PC-3 (cell line): ENCODE measurements around the gene NARS2. TPM values are rescaled to one million over a fixed set of nuclear protein-coding genes. Genes with fewer than 3 reads are reported as not detected.

Experiments used
- ATAC-seq: fragments of 200-7000 bp; cut with Tn5 transposase; 2 replicates; pipeline ENCODE4 v1.9.1; 2020; ENCODE audit warnings: mild to moderate bottlenecking, moderate library complexity
- BruUV-seq: library from RNA; stranded (reverse); fragments of 400-500 nt; replicated peaks from 2 replicates; lab custom pipeline; 2021; lab: Mats Ljungman, UMichigan
- CTCF ChIA-PET: fragments of 300-600 bp; sonication (Branson Sonifier 250); formaldehyde crosslinking; loops from one replicate; lab custom pipeline; 2022; ENCODE audit warnings: antibody characterized with exemption; lab: Charles Lee
- POLR2A ChIA-PET: fragments of 300-600 bp; sonication (Branson Sonifier 250); formaldehyde crosslinking; loops from one replicate; lab custom pipeline; 2022; ENCODE audit warnings: antibody characterized with exemption; ENCODE audit not compliant: unreplicated experiment; lab: Charles Lee
- DNase-seq: peaks from one replicate; pipeline ENCODE4 v3.0.0-alpha.2; 2015
- H2AFZ ChIP-seq: fragments of 300-600 bp; sonication (generic); 2 replicates; pipeline ENCODE4 v1.6.0; 2016; ENCODE audit warnings: antibody characterized with exemption, low read length
- H3F3A ChIP-seq: fragments of 300-600 bp; sonication (generic); one replicate; pipeline ENCODE4 v1.6.0; 2017; ENCODE audit warnings: antibody characterized with exemption, low read length, control low read depth, mild to moderate bottlenecking; ENCODE audit not compliant: unreplicated experiment
- H3K27ac ChIP-seq: fragments of 300-600 bp; sonication (generic); 2 replicates; pipeline ENCODE4 v1.5.1; 2016; ENCODE audit warnings: mild to moderate bottlenecking, low read length
- H3K27me3 ChIP-seq: fragments of 300-600 bp; sonication (generic); 2 replicates; pipeline ENCODE4 v1.6.1; 2016; ENCODE audit warnings: low read length, mixed read lengths
- H3K36me3 ChIP-seq: fragments of 300-600 bp; sonication (generic); 2 replicates; pipeline ENCODE4 v1.6.1; 2016; ENCODE audit warnings: low read depth, mixed run types, low read length, mixed read lengths
- H3K4me1 ChIP-seq: fragments of 300-600 bp; sonication (generic); 2 replicates; pipeline ENCODE4 v1.5.1; 2016; ENCODE audit warnings: low read length; ENCODE audit not compliant: insufficient read depth
- H3K4me2 ChIP-seq: fragments of 300-600 bp; sonication (generic); 2 replicates; pipeline ENCODE4 v1.6.0; 2016; ENCODE audit warnings: low read length
- H3K4me3 ChIP-seq: fragments of 300-600 bp; sonication (generic); 2 replicates; pipeline ENCODE4 v1.5.1; 2016; ENCODE audit warnings: mild to moderate bottlenecking, low read length, mixed read lengths
- H3K79me2 ChIP-seq: fragments of 300-600 bp; sonication (generic); 2 replicates; pipeline ENCODE4 v1.6.1; 2017; ENCODE audit warnings: low read length, mixed read lengths
- H3K9ac ChIP-seq: fragments of 300-600 bp; sonication (generic); 2 replicates; pipeline ENCODE4 v1.6.0; 2016; ENCODE audit warnings: mild to moderate bottlenecking, low read length
- H3K9me2 ChIP-seq: fragments of 300-600 bp; sonication (generic); replicated peaks from 2 replicates; pipeline ENCODE4 v1.6.1; 2016; ENCODE audit warnings: mixed run types, low read length, mixed read lengths
- H3K9me3 ChIP-seq: fragments of 300-600 bp; sonication (generic); 2 replicates; pipeline ENCODE4 v1.6.1; 2016; ENCODE audit warnings: low read length, mixed read lengths
- H4K20me1 ChIP-seq: fragments of 300-600 bp; sonication (generic); 2 replicates; pipeline ENCODE4 v1.6.1; 2016; ENCODE audit warnings: low read length, mixed read lengths
- EZH2 ChIP-seq: fragments of 300-600 bp; sonication (generic); IDR thresholded peaks from one replicate; pipeline ENCODE4 v1.6.1; 2017; ENCODE audit warnings: antibody characterized with exemption, mild to moderate bottlenecking, low read length; ENCODE audit not compliant: unreplicated experiment
- EZH2phosphoT487 ChIP-seq: fragments of 300-600 bp; sonication (generic); IDR thresholded peaks from 2 replicates; pipeline ENCODE4 v1.6.1; 2018; ENCODE audit warnings: mild to moderate bottlenecking, antibody characterized with exemption, low read length, borderline replicate concordance
- intact Hi-C: fragments of 100-400 bp; cut with micrococcal nuclease; formaldehyde crosslinking; loops from 2 replicates; pipeline ENCODE4 v1.9.0; 2023
- total RNA-seq: library from RNA; depleted of rRNA; stranded (reverse); fragments of >200 nt; gene quantifications from 2 replicates; pipeline ENCODE4 v1.2.3, GENCODE V29; 2014
- TF ChIP-seq, protein P1 (sequence below): fragments of 300-600 bp; sonication (generic); conservative IDR thresholded peaks from 2 replicates; pipeline ENCODE4 v1.5.1; 2017; ENCODE audit warnings: antibody characterized with exemption, low read depth, mild to moderate bottlenecking, low read length

The NARS2 gene
- total RNA-seq, 1 experiment from 2014 or later = 33.5 TPM

DNA sequence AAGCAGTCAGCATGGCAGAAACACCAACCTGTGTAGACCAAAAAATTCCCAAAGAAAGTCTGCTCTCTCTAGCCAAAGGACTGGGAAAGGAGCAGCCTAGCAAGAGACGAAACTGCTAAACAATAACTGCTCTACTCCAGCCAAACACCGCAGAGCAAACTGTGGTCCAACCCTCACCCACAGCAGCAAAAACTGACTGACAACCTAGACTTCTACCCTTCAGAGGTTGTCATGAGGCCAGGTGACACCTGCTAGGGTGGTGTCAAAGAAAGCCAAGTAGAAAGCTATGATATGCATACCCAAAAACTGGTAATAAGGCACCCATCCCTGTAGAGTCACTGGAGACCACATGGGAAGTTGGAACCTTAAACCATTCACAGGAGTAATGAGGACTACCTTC, 168.9 kb downstream of the NARS2 start:
- peaks cover 8% of the 10 kb centered on the region for H3K4me1 ChIP-seq
- ChIA-PET POLR2A (no interaction called here), CTCF (no interaction called here)
- no peak overlapping the region for H3K27ac ChIP-seq
- no peak overlapping the region for H3K4me2 ChIP-seq
- peaks cover 21% of the 10 kb centered on the region for H3K79me2 ChIP-seq
- no peak overlapping the region for H3K9ac ChIP-seq
- H3K36me3 ChIP-seq = no peaks in the 10 kb centered on the region
- TF ChIP-seq, protein P1, sequence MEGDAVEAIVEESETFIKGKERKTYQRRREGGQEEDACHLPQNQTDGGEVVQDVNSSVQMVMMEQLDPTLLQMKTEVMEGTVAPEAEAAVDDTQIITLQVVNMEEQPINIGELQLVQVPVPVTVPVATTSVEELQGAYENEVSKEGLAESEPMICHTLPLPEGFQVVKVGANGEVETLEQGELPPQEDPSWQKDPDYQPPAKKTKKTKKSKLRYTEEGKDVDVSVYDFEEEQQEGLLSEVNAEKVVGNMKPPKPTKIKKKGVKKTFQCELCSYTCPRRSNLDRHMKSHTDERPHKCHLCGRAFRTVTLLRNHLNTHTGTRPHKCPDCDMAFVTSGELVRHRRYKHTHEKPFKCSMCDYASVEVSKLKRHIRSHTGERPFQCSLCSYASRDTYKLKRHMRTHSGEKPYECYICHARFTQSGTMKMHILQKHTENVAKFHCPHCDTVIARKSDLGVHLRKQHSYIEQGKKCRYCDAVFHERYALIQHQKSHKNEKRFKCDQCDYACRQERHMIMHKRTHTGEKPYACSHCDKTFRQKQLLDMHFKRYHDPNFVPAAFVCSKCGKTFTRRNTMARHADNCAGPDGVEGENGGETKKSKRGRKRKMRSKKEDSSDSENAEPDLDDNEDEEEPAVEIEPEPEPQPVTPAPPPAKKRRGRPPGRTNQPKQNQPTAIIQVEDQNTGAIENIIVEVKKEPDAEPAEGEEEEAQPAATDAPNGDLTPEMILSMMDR = no peak
- TF ChIP-seq EZH2phosphoT487 = no peak
- TF ChIP-seq EZH2 = no peak
- no TSS peak for BruUV-seq
- H4K20me1 ChIP-seq = no peaks in the 10 kb centered on the region
- H3K4me3 ChIP-seq = no peak overlapping the region
- H3F3A ChIP-seq = no peaks in the 10 kb centered on the region
- H3K9me3 ChIP-seq = no peaks in the 10 kb centered on the region
- H3K27me3 ChIP-seq = no peaks in the 10 kb centered on the region
- no peak for DNase-seq
- no peak for ATAC-seq
- no peak overlapping the region for H2AFZ ChIP-seq
- intact Hi-C loops = loop anchor here (5.0 kb wide), 1 partner anchor 34 kb away; no protein-coding TSS in a partner anchor
- no peaks in the 10 kb centered on the region for H3K9me2 ChIP-seq

DNA sequence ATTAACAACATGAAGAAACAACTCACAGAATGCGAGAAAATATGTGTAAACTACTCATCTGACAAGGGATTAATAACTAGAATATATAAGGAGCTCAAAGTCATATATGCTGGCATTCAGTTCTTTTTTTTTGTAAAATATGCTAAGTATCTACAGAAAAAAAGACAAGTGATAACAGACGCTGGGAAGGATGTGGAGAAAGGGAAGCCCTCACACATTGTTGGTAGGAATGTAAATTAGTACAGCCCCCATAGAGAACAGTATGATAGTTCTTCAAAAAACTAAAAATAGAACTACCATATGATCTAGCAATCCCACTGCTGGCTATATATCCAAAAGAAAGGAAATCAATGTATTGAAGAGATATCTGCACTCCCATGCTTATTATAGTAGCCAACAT, 170.9 kb downstream of the NARS2 start:
- CTCF ChIA-PET = interaction anchor here (0.6 kb wide), 1 partner anchor 172 kb away, joined by 3 read pairs; no protein-coding TSS in a partner anchor
- BruUV-seq = no TSS peak
- intact Hi-C loops = no loop called here

DNA sequence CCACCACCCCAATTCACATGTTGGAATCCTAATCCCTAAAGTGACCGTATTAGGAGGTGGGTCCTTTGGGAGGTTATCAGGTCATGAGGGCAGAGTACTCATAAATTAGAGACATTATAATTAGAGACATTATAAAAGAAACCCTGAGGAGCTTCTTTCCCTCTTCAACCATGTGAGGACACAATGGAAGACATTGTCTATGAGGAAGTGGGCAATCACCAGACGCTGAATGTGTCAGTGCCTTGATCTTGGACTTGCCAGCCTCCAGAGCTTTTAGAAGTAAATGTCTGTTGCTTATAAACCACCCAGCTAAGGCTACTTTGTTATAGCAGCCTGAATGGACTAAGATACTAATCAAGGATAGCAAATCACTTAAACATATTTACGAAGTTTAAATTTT, 171.8 kb downstream of the NARS2 start:
- no peaks in the 10 kb centered on the region for H3K9me3 ChIP-seq
- H3K4me3 ChIP-seq = no peak overlapping the region
- H3K4me2 ChIP-seq = no peak overlapping the region
- TF ChIP-seq, protein P1 = no peak
- TF ChIP-seq EZH2 = no peak
- no peak for TF ChIP-seq EZH2phosphoT487
- peaks cover 19% of the 10 kb centered on the region for H3K79me2 ChIP-seq
- peaks cover 8% of the 10 kb centered on the region for H3K4me1 ChIP-seq
- no peaks in the 10 kb centered on the region for H4K20me1 ChIP-seq
- no peak overlapping the region for H3K27ac ChIP-seq
- ATAC-seq (no peak), DNase-seq (no peak)
- intact Hi-C loops = no loop called here
- no peak overlapping the region for H2AFZ ChIP-seq
- H3K9me2 ChIP-seq = no peaks in the 10 kb centered on the region
- BruUV-seq = no TSS peak
- no peaks in the 10 kb centered on the region for H3K36me3 ChIP-seq
- H3K9ac ChIP-seq = no peak overlapping the region
- H3K27me3 ChIP-seq = no peaks in the 10 kb centered on the region
- ChIA-PET CTCF (no interaction called here), POLR2A (no interaction called here)
- no peaks in the 10 kb centered on the region for H3F3A ChIP-seq

More for the DNA sequence above, 170.9 kb downstream of the NARS2 start:
- no peak overlapping the region for H3K27ac ChIP-seq
- H2AFZ ChIP-seq = no peak overlapping the region
- no peak for TF ChIP-seq EZH2
- TF ChIP-seq EZH2phosphoT487 = no peak
- TF ChIP-seq, protein P1 = no peak
- no peaks in the 10 kb centered on the region for H3K36me3 ChIP-seq
- H3K4me2 ChIP-seq = no peak overlapping the region
- no peak for DNase-seq
- no peak overlapping the region for H3K4me3 ChIP-seq
- H3K9me3 ChIP-seq = no peaks in the 10 kb centered on the region
- H3K9ac ChIP-seq = no peak overlapping the region
- no peaks in the 10 kb centered on the region for H3K27me3 ChIP-seq
- no peaks in the 10 kb centered on the region for H3F3A ChIP-seq
- H3K4me1 ChIP-seq = peaks cover 8% of the 10 kb centered on the region
- POLR2A ChIA-PET = no interaction called here
- ATAC-seq = no peak
- peaks cover 19% of the 10 kb centered on the region for H3K79me2 ChIP-seq
- no peaks in the 10 kb centered on the region for H3K9me2 ChIP-seq
- H4K20me1 ChIP-seq = no peaks in the 10 kb centered on the region
